ENCODE data around the gene DNAH11. TPM values are rescaled to one million over a fixed set of nuclear protein-coding genes. Genes with fewer than 3 reads are reported as not detected.

The DNAH11 gene
- total and polyA plus RNA-seq, 2 of the 4 experiments (the other 2 are of a cell fraction): not detected

- BruUV-seq (replicated peaks): no TSS peak
- Histone ChIP-seq H2BK15ac (ENCODE audit: low read depth, low read length) (no peak overlapping the region), H4K5ac (ENCODE audit: low read depth, low read length) (no peak overlapping the region), H3K4me1 (ENCODE audit: control insufficient read depth, insufficient read depth, low read length) (0 out of 2 replicates have a peak, but pooled peaks cover under 1% of the 10 kb centered on the region), H3K56ac (ENCODE audit: extremely low read depth, insufficient read depth, low read length) (no peak overlapping the region), H3K4me2 (ENCODE audit: low read depth, low read length) (no peak overlapping the region), H2BK120ac (ENCODE audit: low read depth, low read length) (no peak overlapping the region), H3K23ac (ENCODE audit: low read depth, low read length) (no peak overlapping the region), H4K8ac (ENCODE audit: low read depth in 2 of 2, low read length in 2 of 2) (no peak overlapping the region), H2AK5ac (ENCODE audit: low read depth, low read length) (no peak overlapping the region), H3K9me1 (ENCODE audit: insufficient read depth, low read length) (no peaks in the 10 kb centered on the region), H3K18ac (ENCODE audit: low read depth, low read length) (no peak overlapping the region), H4K20me1 (ENCODE audit: insufficient read depth, low read length) (no peaks in the 10 kb centered on the region), H4K91ac (ENCODE audit: insufficient read depth, low read depth, low read length) (no peak overlapping the region), H3K27me3 (ENCODE audit: control insufficient read depth, insufficient read depth, low read length) (0 out of 2 replicates have a peak, but pooled peaks cover 2% of the 10 kb centered on the region), H3K9ac (ENCODE audit: low read depth, low read length) (no peak overlapping the region), H3K9me3 (ENCODE audit: control insufficient read depth, insufficient read depth, low read length) (no peaks in the 10 kb centered on the region), H2BK20ac (ENCODE audit: low read depth, low read length) (no peak overlapping the region), H3K79me1 (ENCODE audit: low read depth in 1 of 2, low read length in 2 of 2) (0 out of 4 replicates have a peak, but pooled peaks cover 0 to 3% of the 10 kb centered on the region in 2 experiments), H3K14ac (replicated peaks; ENCODE audit: low read depth, low read length) (no peak overlapping the region), H3K36me3 (ENCODE audit: control insufficient read depth, insufficient read depth, low read length) (no peaks in the 10 kb centered on the region), H3K4ac (ENCODE audit: low read depth, low read length) (no peak overlapping the region), H2BK5ac (ENCODE audit: low read depth, low read length, poor library complexity, severe bottlenecking) (no peak overlapping the region), H2AK9ac (replicated peaks; ENCODE audit: low read depth, low read length, poor library complexity) (no peak overlapping the region), H2AFZ (replicated peaks; ENCODE audit: low read length, poor library complexity) (no peak overlapping the region), H3K4me3 (ENCODE audit: insufficient read depth, low read depth, low read length) (no peak overlapping the region), H3K27ac (ENCODE audit: insufficient read depth, low read length) (no peak overlapping the region)
- DNase-seq: no peak
- ChIA-PET CTCF (interaction anchor here (0.6 to 0.7 kb wide), 2 partner anchors 10 to 18 kb away, joined by 5 to 6 read pairs; no protein-coding TSS in a partner anchor), POLR2A (ENCODE audit: unreplicated experiment) (no interaction called here)
- no peak for ATAC-seq (ENCODE audit: low read depth)
- 28% methylated on average over 4 of the region's 8 CpGs; no CpG with 5 or more reads in 1 of the 2 experiments for WGBS, 2 experiments (ENCODE audit: extremely low coverage in 2 of 2, insufficient read length in 1 of 2)
- in situ Hi-C loops (cut with MboI; ENCODE audit: low sequenced_read_pairs): no loop called here
- intact Hi-C loops (cut with micrococcal nuclease): no loop called here
- dilution Hi-C loops (cut with HindIII; ENCODE audit: low sequenced_read_pairs, unreplicated experiment): no loop called here
- TF ChIP-seq ELK1 (IDR thresholded peaks at IDR 0.05; ENCODE audit: borderline replicate concordance, low read depth, low read length) (no peak), USF2 (IDR thresholded peaks at IDR 0.05; ENCODE audit: low read depth, low read length) (no peak), MAZ (IDR thresholded peaks at IDR 0.05; ENCODE audit: borderline replicate concordance, low read depth, low read length) (no peak), BHLHE40 (IDR thresholded peaks at IDR 0.05; ENCODE audit: low read depth, low read length) (no peak), FOS (IDR thresholded peaks at IDR 0.05; ENCODE audit: low read depth, low read length) (no peak), CHD1 (IDR thresholded peaks at IDR 0.05; ENCODE audit: low read depth, low read length) (no peak), MXI1 (IDR thresholded peaks at IDR 0.05; ENCODE audit: borderline replicate concordance, low read depth, low read length) (no peak), RFX5 (IDR thresholded peaks at IDR 0.05; ENCODE audit: low read depth, low read length) (no peak), CTCF (conservative IDR thresholded peaks at IDR 0.05; ENCODE audit: low read depth, low read length) (no peak), NFE2L2 (IDR thresholded peaks at IDR 0.05; ENCODE audit: low read depth, low read length) (no peak)
These were observed 406.2 kb downstream of the DNAH11 start for GRCh38 chr7:21948887-21949540.

Data from IMR-90 (cell line).